ENCODE data around the gene FLACC1. TPM values are rescaled to one million over a fixed set of nuclear protein-coding genes. Genes with fewer than 3 reads are reported as not detected.

The FLACC1 gene
- total and polyA plus RNA-seq, 5 donors from 2014 or later, result 0.23 to 7.0 (median 1.6) TPM

- no peak for ATAC-seq (ENCODE audit: low read depth in 2 of 2)
- H3K36me3 Mint-ChIP-seq, result peaks cover 50% of the 10 kb centered on the region
Measured at GRCh38 chr2:201264472-201265173, 92.5 kb downstream of the FLACC1 start.

GRCh38 chr2:201263779-201264178 is 93.4 kb downstream of the FLACC1 start:
- Mint-ChIP-seq H3K4me1 (peaks cover 24 to 76% (median 56%) of the 10 kb centered on the region in 4 donors), H3K27me3 (no peaks in the 10 kb centered on the region), H3K27ac (peak overlapping the region; percentile 18 to 85 (median 76)), H3K4me3 (peak overlapping the region; percentile 90 to 99 (median 92)), H3K9me3 (peaks cover 0 to 2% (median 0%) of the 10 kb centered on the region in 7 donors), H3K36me3 (peaks cover 42% of the 10 kb centered on the region)
- DNase-seq, result peak in 2 of 3 donors; percentile 32 to 68
- ATAC-seq (ENCODE audit: low read depth in 2 of 2), result peak in 1 of 2 donors; percentile 16
- Histone ChIP-seq H3K4me3 (ENCODE audit: low read depth, low read length) (peak overlapping the region; percentile 100), H3K4me1 (ENCODE audit: control insufficient read depth, insufficient read depth, low read length, poor library complexity, severe bottlenecking) (peaks cover 85% of the 10 kb centered on the region), H3K36me3 (ENCODE audit: control insufficient read depth, insufficient read depth, low read length) (peaks cover 28% of the 10 kb centered on the region), H3K9me3 (ENCODE audit: control insufficient read depth in 2 of 2, low read length in 2 of 2) (no peaks in the 10 kb centered on the region), H3K27me3 (ENCODE audit: control insufficient read depth, insufficient read depth, low read length) (no peaks in the 10 kb centered on the region), H3K27ac (ENCODE audit: insufficient read depth, low read length, poor library complexity, severe bottlenecking) (peak overlapping the region; percentile 98)

More at GRCh38 chr2:201264472-201265173, 92.5 kb downstream of the FLACC1 start:
- no peaks in the 10 kb centered on the region for H3K9me3 ChIP-seq (ENCODE audit: control insufficient read depth in 2 of 2, low read length in 2 of 2)
- H3K4me1 Mint-ChIP-seq, result peaks cover 30 to 78% (median 63%) of the 10 kb centered on the region in 4 donors
- peak overlapping the region; percentile 90 to 99 (median 92) for H3K4me3 Mint-ChIP-seq
- DNase-seq, result no peak
- H3K27ac ChIP-seq (ENCODE audit: insufficient read depth, low read length, poor library complexity, severe bottlenecking), result peak overlapping the region; percentile 98
- H3K9me3 Mint-ChIP-seq, result peaks cover 0 to 2% (median 0%) of the 10 kb centered on the region in 7 donors
- no peaks in the 10 kb centered on the region for H3K27me3 ChIP-seq (ENCODE audit: control insufficient read depth, insufficient read depth, low read length)
- H3K4me1 ChIP-seq (ENCODE audit: control insufficient read depth, insufficient read depth, low read length, poor library complexity, severe bottlenecking), result peaks cover 84% of the 10 kb centered on the region
- H3K36me3 ChIP-seq (ENCODE audit: control insufficient read depth, insufficient read depth, low read length), result peaks cover 36% of the 10 kb centered on the region
- H3K27ac Mint-ChIP-seq, result peak overlapping the region; percentile 18 to 93 (median 85)
- no peaks in the 10 kb centered on the region for H3K27me3 Mint-ChIP-seq
- H3K4me3 ChIP-seq (ENCODE audit: low read depth, low read length), result peak overlapping the region; percentile 100

GRCh38 chr2:201262718-201263117 is 94.4 kb downstream of the FLACC1 start:
- H3K4me1 ChIP-seq (ENCODE audit: control insufficient read depth, insufficient read depth, low read length, poor library complexity, severe bottlenecking), result peaks cover 85% of the 10 kb centered on the region
- Mint-ChIP-seq H3K27ac (peak overlapping the region; percentile 85 to 96 (median 90)), H3K4me3 (peak overlapping the region; percentile 90 to 99 (median 92)), H3K36me3 (peaks cover 37% of the 10 kb centered on the region), H3K9me3 (peaks cover 0 to 2% (median 0%) of the 10 kb centered on the region in 7 donors), H3K4me1 (peaks cover 27 to 79% (median 56%) of the 10 kb centered on the region in 4 donors), H3K27me3 (peaks cover 4% of the 10 kb centered on the region)
- H3K9me3 ChIP-seq (ENCODE audit: control insufficient read depth in 2 of 2, low read length in 2 of 2), result no peaks in the 10 kb centered on the region
- peak overlapping the region; percentile 100 for H3K4me3 ChIP-seq (ENCODE audit: low read depth, low read length)
- ATAC-seq (ENCODE audit: low read depth in 2 of 2), result no peak
- H3K27me3 ChIP-seq (ENCODE audit: control insufficient read depth, insufficient read depth, low read length), result no peaks in the 10 kb centered on the region
- peaks cover 17% of the 10 kb centered on the region for H3K36me3 ChIP-seq (ENCODE audit: control insufficient read depth, insufficient read depth, low read length)
- H3K27ac ChIP-seq (ENCODE audit: insufficient read depth, low read length, poor library complexity, severe bottlenecking), result peak overlapping the region; percentile 98
- peak in 2 of 3 donors; percentile 25 to 81 for DNase-seq

GRCh38 chr2:201261906-201262305 is 95.2 kb downstream of the FLACC1 start:
- Histone ChIP-seq H3K4me3 (ENCODE audit: low read depth, low read length) (peak overlapping the region; percentile 100), H3K27ac (ENCODE audit: insufficient read depth, low read length, poor library complexity, severe bottlenecking) (peak overlapping the region; percentile 98)

GRCh38 chr2:201261471-201261870 is 95.7 kb downstream of the FLACC1 start:
- peak; percentile 16 to 19 for ATAC-seq (ENCODE audit: low read depth in 2 of 2)
- peak overlapping the region; percentile 93 to 100 (median 98) for H3K27ac Mint-ChIP-seq
- Histone ChIP-seq H3K27ac (ENCODE audit: insufficient read depth, low read length, poor library complexity, severe bottlenecking) (peak overlapping the region; percentile 98), H3K9me3 (ENCODE audit: control insufficient read depth in 2 of 2, low read length in 2 of 2) (no peaks in the 10 kb centered on the region), H3K4me3 (ENCODE audit: low read depth, low read length) (peak overlapping the region; percentile 100), H3K27me3 (ENCODE audit: control insufficient read depth, insufficient read depth, low read length) (no peaks in the 10 kb centered on the region), H3K4me1 (ENCODE audit: control insufficient read depth, insufficient read depth, low read length, poor library complexity, severe bottlenecking) (peaks cover 85% of the 10 kb centered on the region), H3K36me3 (ENCODE audit: control insufficient read depth, insufficient read depth, low read length) (peaks cover 5% of the 10 kb centered on the region)
- H3K27me3 Mint-ChIP-seq, result peaks cover 9% of the 10 kb centered on the region
- H3K4me3 Mint-ChIP-seq, result peak overlapping the region; percentile 96 to 100 (median 98)
- peaks cover 19 to 80% (median 54%) of the 10 kb centered on the region in 4 donors for H3K4me1 Mint-ChIP-seq
- DNase-seq, result peak; percentile 46 to 89 (median 59)
- peaks cover 25% of the 10 kb centered on the region for H3K36me3 Mint-ChIP-seq
- no peaks in the 10 kb centered on the region for H3K9me3 Mint-ChIP-seq

More at GRCh38 chr2:201261906-201262305, 95.2 kb downstream of the FLACC1 start:
- Mint-ChIP-seq H3K4me3 (peak overlapping the region; percentile 96 to 100 (median 98)), H3K9me3 (no peaks in the 10 kb centered on the region), H3K27ac (peak overlapping the region; percentile 93 to 100 (median 98)), H3K27me3 (peaks cover 9% of the 10 kb centered on the region), H3K36me3 (peaks cover 29% of the 10 kb centered on the region), H3K4me1 (peaks cover 20 to 80% (median 54%) of the 10 kb centered on the region in 4 donors)
- no peaks in the 10 kb centered on the region for H3K9me3 ChIP-seq (ENCODE audit: control insufficient read depth in 2 of 2, low read length in 2 of 2)
- ATAC-seq (ENCODE audit: low read depth in 2 of 2), result no peak
- peaks cover 85% of the 10 kb centered on the region for H3K4me1 ChIP-seq (ENCODE audit: control insufficient read depth, insufficient read depth, low read length, poor library complexity, severe bottlenecking)
- H3K27me3 ChIP-seq (ENCODE audit: control insufficient read depth, insufficient read depth, low read length), result no peaks in the 10 kb centered on the region
- peak in 2 of 3 donors; percentile 54 to 63 for DNase-seq
- H3K36me3 ChIP-seq (ENCODE audit: control insufficient read depth, insufficient read depth, low read length), result peaks cover 9% of the 10 kb centered on the region

- H3K27me3 ChIP-seq (ENCODE audit: control insufficient read depth, insufficient read depth, low read length), result no peaks in the 10 kb centered on the region
- H3K4me3 Mint-ChIP-seq, result peak within 1 kb of the TSS; percentile 96 to 100 (median 98)
- peak; percentile 49 to 52 for ATAC-seq (ENCODE audit: low read depth in 2 of 2)
- peak; percentile 63 to 95 (median 82) for DNase-seq
- H3K27ac Mint-ChIP-seq, result peak within 1 kb of the TSS; percentile 93 to 100 (median 98)
- H3K27me3 Mint-ChIP-seq, result peaks cover 9% of the 10 kb centered on the region
- H3K4me1 Mint-ChIP-seq, result peaks cover 15 to 79% (median 46%) of the 10 kb centered on the region in 4 donors
- H3K36me3 ChIP-seq (ENCODE audit: control insufficient read depth, insufficient read depth, low read length), result no peaks in the 10 kb centered on the region
- peaks cover 85% of the 10 kb centered on the region for H3K4me1 ChIP-seq (ENCODE audit: control insufficient read depth, insufficient read depth, low read length, poor library complexity, severe bottlenecking)
- peaks cover 15% of the 10 kb centered on the region for H3K36me3 Mint-ChIP-seq
- H3K9me3 Mint-ChIP-seq, result no peaks in the 10 kb centered on the region
- peak within 1 kb of the TSS; percentile 98 for H3K27ac ChIP-seq (ENCODE audit: insufficient read depth, low read length, poor library complexity, severe bottlenecking)
- peak within 1 kb of the TSS; percentile 100 for H3K4me3 ChIP-seq (ENCODE audit: low read depth, low read length)
- H3K9me3 ChIP-seq (ENCODE audit: control insufficient read depth in 2 of 2, low read length in 2 of 2), result no peaks in the 10 kb centered on the region
Measured at GRCh38 chr2:201260302-201260800, 96.8 kb downstream of the FLACC1 start, which contains the start of gene CASP8. Gene CASP8 (plus strand): TSS chr2:201260536. CDS start chr2:201266487, 5,951 bp downstream.

GRCh38 chr2:201258666-201259615 is 98.2 kb downstream of the FLACC1 start:
- Mint-ChIP-seq H3K4me3 (peak overlapping the region; percentile 88 to 100 (median 92)), H3K27ac (peak overlapping the region; percentile 96 to 99 (median 98)), H3K9me3 (no peaks in the 10 kb centered on the region), H3K4me1 (peaks cover 11 to 79% (median 48%) of the 10 kb centered on the region in 4 donors), H3K27me3 (peaks cover 9% of the 10 kb centered on the region), H3K36me3 (peaks cover 18% of the 10 kb centered on the region)
- Histone ChIP-seq H3K27me3 (ENCODE audit: control insufficient read depth, insufficient read depth, low read length) (no peaks in the 10 kb centered on the region), H3K4me3 (ENCODE audit: low read depth, low read length) (peak overlapping the region; percentile 100), H3K9me3 (ENCODE audit: control insufficient read depth in 2 of 2, low read length in 2 of 2) (no peaks in the 10 kb centered on the region), H3K4me1 (ENCODE audit: control insufficient read depth, insufficient read depth, low read length, poor library complexity, severe bottlenecking) (peaks cover 85% of the 10 kb centered on the region), H3K27ac (ENCODE audit: insufficient read depth, low read length, poor library complexity, severe bottlenecking) (peak overlapping the region; percentile 98), H3K36me3 (ENCODE audit: control insufficient read depth, insufficient read depth, low read length) (no peaks in the 10 kb centered on the region)
- no peak for DNase-seq
- ATAC-seq (ENCODE audit: low read depth in 2 of 2), result peak; percentile 6 to 22
